ENCODE data around the gene CAMK1. TPM values are rescaled to one million over a fixed set of nuclear protein-coding genes. Genes with fewer than 3 reads are reported as not detected.

Gene CAMK1
- total and polyA plus RNA-seq, 9 of the 15 experiments (the other 6 are each of a cell fraction or from before 2014, with no cell fraction given) = 0.23 to 10.7 (median 6.0) TPM

DNA sequence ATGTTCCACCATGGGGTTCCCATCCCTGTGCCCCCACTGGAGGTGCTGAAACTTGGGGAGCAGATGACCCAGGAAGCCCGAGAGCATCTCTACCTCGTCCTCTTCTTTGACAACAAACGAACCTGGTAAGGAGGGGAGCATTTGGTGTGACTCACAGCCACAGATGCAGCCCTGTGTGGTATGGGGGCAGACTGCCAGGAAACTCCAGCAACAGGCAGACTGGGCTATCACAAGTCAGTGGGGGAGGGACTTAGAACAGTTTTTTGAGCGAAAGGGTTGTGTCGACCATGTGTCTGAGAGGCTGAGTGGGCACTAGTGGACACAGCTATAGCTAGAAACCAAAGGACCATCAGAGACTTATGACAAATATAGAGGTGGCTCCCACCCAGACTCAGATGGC lies 23.4 kb downstream of the CAMK1 start (continued):
- TF ChIP-seq TOE1 (IDR thresholded peaks at IDR 0.05; ENCODE audit: borderline replicate concordance) (no peak), TOE1 (CRISPR knock-in tag; IDR thresholded peaks at IDR 0.05; ENCODE audit: borderline replicate concordance, low read depth) (no peak), ZNF212 (CRISPR knock-in tag; IDR thresholded peaks at IDR 0.05) (no peak), POU5F1 (IDR thresholded peaks at IDR 0.05; ENCODE audit: borderline replicate concordance, low read depth, low read length, partially characterized antibody) (no peak)

DNA sequence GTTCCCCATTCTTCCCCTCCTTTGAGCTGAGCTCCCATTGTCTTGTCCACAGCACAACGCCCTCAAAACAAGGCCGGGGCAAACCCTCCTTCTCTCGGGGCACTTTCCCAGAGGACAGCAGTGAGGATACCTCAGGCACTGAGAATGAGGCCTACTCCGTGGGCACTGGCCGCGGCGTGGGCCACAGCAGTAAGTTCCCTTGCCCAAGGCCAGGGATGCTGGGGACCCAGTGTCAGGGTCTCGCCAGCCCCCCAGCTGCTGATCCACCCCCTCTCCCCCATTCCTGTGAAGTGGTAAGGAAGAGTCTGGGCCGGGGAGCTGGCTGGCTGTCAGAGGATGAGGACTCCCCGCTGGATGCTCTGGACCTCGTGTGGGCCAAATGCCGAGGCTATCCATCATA lies 24.2 kb downstream of the CAMK1 start:
- no TSS peak for BruUV-seq (replicated peaks)
- Histone ChIP-seq H3K27me3 (ENCODE audit: control insufficient read depth in 2 of 2, insufficient read depth in 2 of 2, low read length in 2 of 2) (no peaks in the 10 kb centered on the region), H3K9ac (ENCODE audit: insufficient read depth in 1 of 2, low read depth in 2 of 2, low read length in 2 of 2) (no peak overlapping the region), H3K9me1 (ENCODE audit: control insufficient read depth, insufficient read depth, low read length) (no peaks in the 10 kb centered on the region), H3K4me2 (ENCODE audit: insufficient read depth, low read length) (no peak overlapping the region), H3K9me3 (replicated peaks; ENCODE audit: control insufficient read depth, insufficient read depth, low read depth, low read length) (no peaks in the 10 kb centered on the region), H3K79me2 (ENCODE audit: control insufficient read depth, insufficient read depth, low read length) (peaks cover 4% of the 10 kb centered on the region), H2AFZ (ENCODE audit: low read depth, low read length) (no peak overlapping the region), H3K27ac (ENCODE audit: extremely low read depth, low read depth, low read length) (no peak overlapping the region), H3K4me3 (no peak overlapping the region), H3K36me3 (ENCODE audit: control insufficient read depth, insufficient read depth, low read length) (peaks cover 87% of the 10 kb centered on the region), H4K20me1 (replicated peaks; ENCODE audit: control insufficient read depth, insufficient read depth, low read length) (no peaks in the 10 kb centered on the region), H3K4me1 (replicated peaks in 1 of 2; ENCODE audit: control insufficient read depth in 2 of 2, insufficient read depth in 2 of 2, low read length in 2 of 2) (peaks cover 3 to 18% of the 10 kb centered on the region in 2 experiments; a peak in 4 of 5 replicates)
- no peak for TF ChIP-seq ELF2 (CRISPR knock-in tag; IDR thresholded peaks at IDR 0.05)
- no peak for TF ChIP-seq SMARCB1 (IDR thresholded peaks at IDR 0.05; ENCODE audit: insufficient read length, low read depth)
- TF ChIP-seq POLR2G (IDR thresholded peaks at IDR 0.05; ENCODE audit: low read depth, low read length) = peak; percentile 41; the same call in 1 of the 2 replicates
- TF ChIP-seq TCFL5 (CRISPR knock-in tag; conservative IDR thresholded peaks at IDR 0.05) = no peak
- 0 out of 2 replicates have a peak, but pooled peaks have one; percentile 17 for TF ChIP-seq RBFOX2 (IDR thresholded peaks at IDR 0.05; ENCODE audit: low read depth, low read length)
- no peak for TF ChIP-seq NFIX (CRISPR knock-in tag; IDR thresholded peaks at IDR 0.05; ENCODE audit: low read depth)
- CTCF ChIA-PET (ENCODE audit: low intra/inter-chr PET ratio) = no interaction called here
- intact Hi-C loops (cut with micrococcal nuclease) = no loop called here
- no peak for FAIRE-seq
- 94% methylated on average over 12 of the region's 12 CpGs for WGBS (ENCODE audit: insufficient coverage, low coverage, missing lambda C conversion rate)
- DNase-seq (ENCODE audit: extremely low read depth in 1 of 4, low spot score in 3 of 4) = no peak
- in situ Hi-C loops (cut with MboI) = no loop called here
- ATAC-seq = no peak
- POLR2A ChIA-PET = interaction anchor here (1.1 to 6.1 kb wide), 5 partner anchors 8 to 240 kb away, joined by 3 to 60 read pairs (median 7); partner anchors contain the start of genes ARPC4 and BRPF1
